H1 (cell line): ENCODE measurements around the gene CEACAM16. TPM values are rescaled to one million over a fixed set of nuclear protein-coding genes. Genes with fewer than 3 reads are reported as not detected.
A peak's percentile ranks its signal among the peaks of the same experiment; 100 is the strongest.
"Not testable (repeated sequence)": the region's sequence is repeated elsewhere in the genome, so short reads cannot be mapped to it uniquely, and the experiment has no call there.

Source experiments
- CTCF ChIA-PET: fragments of 300-600 bp; sonication (Branson Sonifier 250); formaldehyde crosslinking; loops from one replicate; lab custom pipeline; 2021; ENCODE audit not compliant: partially characterized antibody; lab: Charles Lee
- POLR2A ChIA-PET: fragments of 300-600 bp; sonication (Branson Sonifier 250); formaldehyde crosslinking; loops from one replicate; lab custom pipeline; 2021; ENCODE audit warnings: inconsistent platforms; ENCODE audit not compliant: partially characterized antibody; lab: Charles Lee
- DNase-seq, 2 experiments: peaks; one replicate each; pipeline versions ENCODE4 v3.0.0 to v3.0.0-alpha.2; 2010 to 2022; ENCODE audit warnings: low spot score in 2 of 2, low read depth in 1 of 2, mixed read lengths in 1 of 2
- FAIRE-seq: peaks from 2 replicates; lab custom pipeline; 2011; peaks lifted over from hg19 to GRCh38; lab: Jason Lieb, UNC
- H2AFZ ChIP-seq: 2 replicates; pipeline ENCODE4 v1.8.1; 2012; ENCODE audit warnings: low read length, inconsistent platforms
- H2AK5ac ChIP-seq: 2 replicates; pipeline ENCODE4 v1.6.1; 2013; ENCODE audit warnings: low read depth, low read length
- H2BK120ac ChIP-seq: replicated peaks from 2 replicates; pipeline ENCODE3; 2013; ENCODE audit warnings: low read depth, low read length, inconsistent platforms
- H2BK12ac ChIP-seq: 2 replicates; pipeline ENCODE4 v1.6.1; 2013; ENCODE audit warnings: low read depth, low read length
- H2BK15ac ChIP-seq: 2 replicates; pipeline ENCODE4 v1.6.1; 2013; ENCODE audit warnings: low read length
- H2BK20ac ChIP-seq: 2 replicates; pipeline ENCODE4 v1.6.1; 2013; ENCODE audit warnings: low read length
- H2BK5ac ChIP-seq: 2 replicates; pipeline ENCODE4 v1.6.1; 2013; ENCODE audit warnings: low read depth, low read length
- H3K14ac ChIP-seq: 2 replicates; pipeline ENCODE4 v1.6.1; 2013; ENCODE audit warnings: inconsistent platforms; ENCODE audit not compliant: insufficient read length
- H3K18ac ChIP-seq: 2 replicates; pipeline ENCODE4 v1.6.1; 2013; ENCODE audit warnings: low read length; ENCODE audit errors: extremely low read depth
- H3K23ac ChIP-seq: 2 replicates; pipeline ENCODE4 v1.6.1; 2013; ENCODE audit warnings: inconsistent platforms; ENCODE audit not compliant: insufficient read length
- H3K23me2 ChIP-seq: 2 replicates; pipeline ENCODE4 v1.6.1; 2013; ENCODE audit warnings: low read depth, low read length
- H3K27ac ChIP-seq: 2 replicates; pipeline ENCODE4 v1.6.1; 2011; ENCODE audit warnings: low read depth, low read length, inconsistent platforms
- H3K27me3 ChIP-seq, 4 experiments: replicated peaks in 1 of 4; 1 replicate in 1 of 4; 2 replicates in 3 of 4; pipeline versions ENCODE4 v1.6.1 to v1.8.1; 2011 to 2013; ENCODE audit warnings: low read length in 3 of 4, mild to moderate bottlenecking in 3 of 4, inconsistent platforms in 2 of 4, mixed read lengths in 2 of 4, moderate library complexity in 1 of 4; ENCODE audit not compliant: control insufficient read depth in 3 of 4, insufficient read depth in 3 of 4; ENCODE audit errors: extremely low read depth in 1 of 4
- H3K36me3 ChIP-seq, 4 experiments: 2 replicates each; pipeline versions ENCODE4 v1.6.1 to v1.8.1; 2011 to 2013; ENCODE audit warnings: mild to moderate bottlenecking in 4 of 4, low read length in 3 of 4, moderate library complexity in 2 of 4, control low read depth in 1 of 4, inconsistent platforms in 1 of 4; ENCODE audit not compliant: insufficient read depth in 4 of 4, control insufficient read depth in 2 of 4
- H3K4ac ChIP-seq: replicated peaks from 2 replicates; pipeline ENCODE3; 2013; ENCODE audit warnings: low read length, low read depth, mixed read lengths, inconsistent platforms; ENCODE audit not compliant: insufficient read length
- H3K4me1 ChIP-seq, 4 experiments: replicated peaks in 1 of 4; 1 replicate in 1 of 4; 2 replicates in 3 of 4; pipeline versions ENCODE4 v1.6.1 to v1.8.1; 2011 to 2013; ENCODE audit warnings: low read length in 3 of 4, inconsistent platforms in 2 of 4, mixed read lengths in 1 of 4; ENCODE audit not compliant: insufficient read depth in 4 of 4, control insufficient read depth in 3 of 4
- H3K4me2 ChIP-seq, 2 experiments: 2 replicates each; pipeline versions ENCODE4 v1.6.1 to v1.8.1; 2011 to 2013; ENCODE audit warnings: low read depth in 2 of 2, low read length in 2 of 2, control low read depth in 1 of 2, inconsistent platforms in 1 of 2, mild to moderate bottlenecking in 1 of 2; ENCODE audit not compliant: insufficient read depth in 1 of 2
- H3K4me3 ChIP-seq, 4 experiments: fragments of 200-600, 300-600 bp in 1 of 4; sonication (generic), shearing (Covaris generic), sonication (Bioruptor Twin) in 1 of 4; 2 replicates each; pipeline versions ENCODE4 v1.5.1 to v1.8.1; 2011 to 2016; ENCODE audit warnings: low read length in 4 of 4, low read depth in 3 of 4, control low read depth in 2 of 4, inconsistent platforms in 2 of 4, mild to moderate bottlenecking in 2 of 4, mixed read lengths in 1 of 4, moderate library complexity in 1 of 4; ENCODE audit not compliant: insufficient read depth in 2 of 4; ENCODE audit errors: extremely low read depth in 1 of 4
- H3K56ac ChIP-seq: replicated peaks from 2 replicates; pipeline ENCODE3; 2013; ENCODE audit warnings: low read depth, mild to moderate bottlenecking, mixed read lengths, low read length, inconsistent platforms; ENCODE audit not compliant: insufficient read length
- H3K79me1 ChIP-seq: 2 replicates; pipeline ENCODE4 v1.6.1; 2013; ENCODE audit warnings: low read depth, low read length, control low read depth
- H3K79me2 ChIP-seq, 2 experiments: 2 replicates each; pipeline versions ENCODE4 v1.6.1 to v1.8.1; 2012 to 2013; ENCODE audit warnings: low read length in 2 of 2, mild to moderate bottlenecking in 2 of 2, inconsistent platforms in 1 of 2; ENCODE audit not compliant: insufficient read depth in 2 of 2, control insufficient read depth in 1 of 2
- H3K9ac ChIP-seq, 4 experiments: replicated peaks in 1 of 4; 1 replicate in 1 of 4; 2 replicates in 3 of 4; pipeline versions ENCODE4 v1.6.1 to v1.8.1; 2011 to 2013; ENCODE audit warnings: low read depth in 3 of 4, low read length in 3 of 4, control low read depth in 2 of 4, mild to moderate bottlenecking in 2 of 4, moderate library complexity in 2 of 4, inconsistent platforms in 1 of 4; ENCODE audit errors: extremely low read depth in 1 of 4
- H3K9me3 ChIP-seq, 2 experiments: 2 replicates each; pipeline versions ENCODE4 v1.6.1 to v1.8.1; 2012 to 2013; ENCODE audit warnings: mild to moderate bottlenecking in 2 of 2, moderate library complexity in 2 of 2, control low read depth in 1 of 2, inconsistent platforms in 1 of 2, low read depth in 1 of 2, low read length in 1 of 2, mixed read lengths in 1 of 2; ENCODE audit not compliant: insufficient read depth in 2 of 2
- H4K20me1 ChIP-seq, 2 experiments: replicated peaks in 1 of 2; 2 replicates each; pipeline versions ENCODE3 to v1.8.1; 2011 to 2013; ENCODE audit warnings: inconsistent platforms in 2 of 2, low read length in 2 of 2, mild to moderate bottlenecking in 1 of 2; ENCODE audit not compliant: insufficient read depth in 2 of 2, control insufficient read depth in 1 of 2
- H4K5ac ChIP-seq: 2 replicates; pipeline ENCODE4 v1.6.1; 2013; ENCODE audit warnings: low read length, low read depth, mixed read lengths, inconsistent platforms; ENCODE audit not compliant: insufficient read length
- H4K8ac ChIP-seq: 2 replicates; pipeline ENCODE4 v1.8.0; 2013; ENCODE audit warnings: mild to moderate bottlenecking, moderate library complexity, low read length, inconsistent platforms; ENCODE audit not compliant: insufficient read depth; ENCODE audit errors: extremely low read depth
- H4K91ac ChIP-seq: replicated peaks from 2 replicates; pipeline ENCODE3; 2013; ENCODE audit warnings: low read length, mixed read lengths, inconsistent platforms; ENCODE audit not compliant: insufficient read length
- KDM5A ChIP-seq: fragments of 200-600 bp; IDR thresholded peaks from 2 replicates; pipeline ENCODE4 v1.7.1; 2012; ENCODE audit warnings: mild to moderate bottlenecking, low read length, inconsistent platforms, mixed read lengths
- TAF7 ChIP-seq: optimal IDR thresholded peaks from 2 replicates; pipeline ENCODE3; 2011; ENCODE audit warnings: low read depth, mild to moderate bottlenecking, inconsistent platforms, low read length, moderate library complexity, borderline replicate concordance
- WGBS, 2 experiments: shearing (Covaris generic) in 1 of 2; methylation state at CpG; one replicate each; pipeline versions ENCODE4 v1.1.6 to v1.1.7; 2013 to 2015; ENCODE audit warnings: low lambda C conversion rate in 2 of 2, mixed read lengths in 2 of 2, inconsistent platforms in 1 of 2, low coverage in 1 of 2, missing lambda C conversion rate in 1 of 2; ENCODE audit not compliant: insufficient replicate concordance in 2 of 2, insufficient coverage in 1 of 2, insufficient read length in 1 of 2; ENCODE audit errors: extremely low coverage in 1 of 2, missing lambda C conversion rate in 1 of 2; 5-methylcytosine and 5-hydroxymethylcytosine counted together
- polyA plus RNA-seq, 7 experiments: library from polyadenylated mRNA; depleted of rRNA in 3 of 7; stranded (reverse) in 5 of 7; unstranded in 2 of 7; fragments of >200 nt in 5 of 7; fragments of 200-250 nt in 2 of 7; gene quantifications; 1 replicate in 5 of 7; 2 replicates in 1 of 7; 4 replicates in 1 of 7; pipeline versions ENCODE4 v1.2.1 to v1.2.3, GENCODE V29; 2011 to 2013; ENCODE audit warnings: missing spikeins in 2 of 7, mixed read lengths in 2 of 7
- total RNA-seq: library from RNA; stranded (reverse); fragmentation: NEBNext Ultra II Directional; extraction: Animal tissue kit (Norgen Biotek cat#: 25700); gene quantifications from 2 replicates; pipeline ENCODE4 v1.2.1, GENCODE V29; 2021

CEACAM16 gene
- total and polyA plus RNA-seq, 2 of the 8 experiments (the other 6 are each of a cell fraction or from before 2014, with no cell fraction given) = not detected

DNA sequence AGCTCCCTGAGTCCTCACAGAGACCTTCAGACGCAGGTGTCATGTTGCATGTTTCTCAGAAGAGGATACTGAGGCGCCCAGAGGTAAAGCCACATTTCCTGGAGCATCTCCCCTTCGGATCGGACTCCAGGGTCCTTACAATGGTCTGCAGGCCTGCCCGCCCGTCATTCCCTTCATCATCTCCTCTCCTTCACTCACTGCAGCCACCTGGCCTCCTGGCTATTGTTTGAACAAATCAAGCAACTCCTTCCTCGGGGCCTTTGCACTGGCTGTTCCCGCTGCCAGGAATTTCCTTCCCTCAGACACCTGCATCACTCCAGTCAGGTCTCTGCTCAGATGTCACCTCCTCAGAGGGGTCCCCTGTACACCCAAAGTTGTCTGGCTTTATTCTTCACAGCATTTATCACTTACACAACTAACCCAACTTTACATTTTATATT lies 20.3 kb downstream of the CEACAM16 start (continued):
- TF ChIP-seq TAF7 (no peak), KDM5A (no peak)

DNA sequence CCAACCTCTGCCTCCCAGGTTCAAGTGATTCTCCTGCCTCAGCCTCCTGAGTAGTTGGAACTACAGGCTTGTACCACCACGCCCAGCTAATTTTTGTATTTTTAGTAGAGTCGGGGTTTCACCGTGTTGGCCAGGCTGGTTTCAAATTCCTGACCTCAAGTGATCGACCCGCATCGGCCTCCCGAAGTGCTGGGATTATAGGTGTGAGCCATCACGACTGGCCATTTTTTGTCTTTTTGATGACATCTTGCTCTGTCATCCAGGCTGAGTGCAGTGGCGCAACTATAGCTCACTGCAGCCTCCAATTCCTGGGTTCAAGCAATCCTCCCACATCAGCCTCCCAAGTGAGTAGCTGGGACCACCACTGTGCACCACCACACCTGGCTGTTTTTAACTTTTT lies 21.4 kb downstream of the CEACAM16 start:
- 0 out of 2 replicates have a peak overlapping the region, but pooled peaks have one; percentile 61 for H2BK15ac ChIP-seq
- not testable (repeated sequence) for H4K5ac ChIP-seq, H3K4me2 ChIP-seq, H3K27me3 ChIP-seq, H2AFZ ChIP-seq, H3K27ac ChIP-seq, H3K4me3 ChIP-seq, FAIRE-seq, H3K56ac ChIP-seq, H3K9me3 ChIP-seq, H3K9ac ChIP-seq, H3K79me2 ChIP-seq, H4K20me1 ChIP-seq, H3K18ac ChIP-seq, H3K14ac ChIP-seq, H3K23ac ChIP-seq, H3K79me1 ChIP-seq, H3K36me3 ChIP-seq, DNase-seq, H3K4ac ChIP-seq, H4K8ac ChIP-seq, H3K23me2 ChIP-seq
- H2BK120ac ChIP-seq = peak overlapping the region; percentile 64
- peak overlapping the region; percentile 90; the same call in 1 of the 2 replicates for H2BK20ac ChIP-seq
- peak overlapping the region; percentile 65 for H4K91ac ChIP-seq
- H3K4me1 ChIP-seq = peaks cover 0 to 12% (median 8%) of the 10 kb centered on the region in 4 experiments; a peak in 6 of 7 replicates
- peak overlapping the region; percentile 92; the same call in 1 of the 2 replicates for H2BK12ac ChIP-seq
- CTCF ChIA-PET = interaction anchor here (1.6 to 20.6 kb wide), 5 partner anchors 22 to 125 kb away, joined by 4 to 468 read pairs (median 91); partner anchors contain the start of gene NECTIN2
- H2AK5ac ChIP-seq = peak overlapping the region; percentile 75; the same call in 1 of the 2 replicates
- 91% methylated on average over 9 of the region's 9 CpGs; no CpG with 5 or more reads in 1 of the 2 experiments for WGBS, 2 experiments
- POLR2A ChIA-PET = interaction anchor here (1.6 kb wide), 1 partner anchor 50 kb away, joined by 4 read pairs; no protein-coding TSS in a partner anchor
- H2BK5ac ChIP-seq = peak overlapping the region; percentile 60; the same call in 1 of the 2 replicates
